ENCODE measurements around the gene PICK1. TPM values are rescaled to one million over a fixed set of nuclear protein-coding genes. Genes with fewer than 3 reads are reported as not detected.

Gene PICK1
- total RNA-seq = 10 to 100 TPM; 15.2 to 23.2 TPM

GRCh38 chr22:38056969-38057891 is at the start of gene PICK1:
Gene PICK1 (plus strand): TSS chr22:38057404. CDS start chr22:38057810, 406 bp downstream.
- Mint-ChIP-seq H3K36me3 (ENCODE audit: low read depth) (peaks cover 9% of the 10 kb centered on the region), H3K4me1 (peaks cover 8% of the 10 kb centered on the region), H3K27me3 (no peaks in the 10 kb centered on the region), H3K4me3 (peak within 1 kb of the TSS; percentile 94), H3K9me3 (no peaks in the 10 kb centered on the region), H3K27ac (peak within 1 kb of the TSS; percentile 97)
- peak; percentile 89 for ATAC-seq (replicated peaks)

- no peaks in the 10 kb centered on the region for H3K9me3 Mint-ChIP-seq
- no peak for ATAC-seq (replicated peaks)
- no peaks in the 10 kb centered on the region for H3K36me3 Mint-ChIP-seq (ENCODE audit: low read depth)
- H3K27ac Mint-ChIP-seq = no peak overlapping the region
- no peaks in the 10 kb centered on the region for H3K27me3 Mint-ChIP-seq
- H3K4me3 Mint-ChIP-seq = no peak overlapping the region
- H3K4me1 Mint-ChIP-seq = peaks cover 5% of the 10 kb centered on the region
Observed at GRCh38 chr22:38009000-38009806, 48.0 kb upstream of the PICK1 start.

- Mint-ChIP-seq H3K4me1 (peaks cover 5% of the 10 kb centered on the region), H3K36me3 (ENCODE audit: low read depth) (no peaks in the 10 kb centered on the region), H3K4me3 (no peak overlapping the region), H3K9me3 (no peaks in the 10 kb centered on the region), H3K27me3 (no peaks in the 10 kb centered on the region), H3K27ac (no peak overlapping the region)
- ATAC-seq (replicated peaks) = no peak
Observed at GRCh38 chr22:38012604-38013072, 44.6 kb upstream of the PICK1 start.

GRCh38 chr22:38014083-38014482 is 43.1 kb upstream of the PICK1 start:
- no peaks in the 10 kb centered on the region for H3K27me3 Mint-ChIP-seq
- H3K4me1 Mint-ChIP-seq = peaks cover 1% of the 10 kb centered on the region
- H3K9me3 Mint-ChIP-seq = no peaks in the 10 kb centered on the region
- H3K36me3 Mint-ChIP-seq (ENCODE audit: low read depth) = no peaks in the 10 kb centered on the region
- no peak overlapping the region for H3K4me3 Mint-ChIP-seq
- no peak overlapping the region for H3K27ac Mint-ChIP-seq
- ATAC-seq (replicated peaks) = no peak

- no peak for ATAC-seq (replicated peaks)
- H3K27ac Mint-ChIP-seq = no peak overlapping the region
- H3K4me1 Mint-ChIP-seq = no peaks in the 10 kb centered on the region
- no peaks in the 10 kb centered on the region for H3K36me3 Mint-ChIP-seq (ENCODE audit: low read depth)
- no peaks in the 10 kb centered on the region for H3K9me3 Mint-ChIP-seq
- H3K4me3 Mint-ChIP-seq = no peak overlapping the region
- no peaks in the 10 kb centered on the region for H3K27me3 Mint-ChIP-seq
Observed at GRCh38 chr22:38016182-38017151, 40.7 kb upstream of the PICK1 start.

GRCh38 chr22:38017272-38017920 is 39.8 kb upstream of the PICK1 start:
- H3K9me3 Mint-ChIP-seq = no peaks in the 10 kb centered on the region
- no peaks in the 10 kb centered on the region for H3K36me3 Mint-ChIP-seq (ENCODE audit: low read depth)
- H3K27me3 Mint-ChIP-seq = no peaks in the 10 kb centered on the region
- H3K4me3 Mint-ChIP-seq = no peak overlapping the region
- no peaks in the 10 kb centered on the region for H3K4me1 Mint-ChIP-seq
- no peak overlapping the region for H3K27ac Mint-ChIP-seq
- ATAC-seq (replicated peaks) = no peak

GRCh38 chr22:38017939-38018885 is 39.0 kb upstream of the PICK1 start:
- Mint-ChIP-seq H3K4me3 (no peak overlapping the region), H3K9me3 (no peaks in the 10 kb centered on the region), H3K4me1 (no peaks in the 10 kb centered on the region), H3K27me3 (no peaks in the 10 kb centered on the region), H3K27ac (no peak overlapping the region), H3K36me3 (ENCODE audit: low read depth) (no peaks in the 10 kb centered on the region)
- no peak for ATAC-seq (replicated peaks)

GRCh38 chr22:38018938-38019827 is 38.0 kb upstream of the PICK1 start:
- ATAC-seq (replicated peaks) = no peak
- Mint-ChIP-seq H3K4me3 (no peak overlapping the region), H3K27me3 (no peaks in the 10 kb centered on the region), H3K27ac (no peak overlapping the region), H3K36me3 (ENCODE audit: low read depth) (no peaks in the 10 kb centered on the region), H3K9me3 (no peaks in the 10 kb centered on the region), H3K4me1 (no peaks in the 10 kb centered on the region)

- Mint-ChIP-seq H3K4me1 (no peaks in the 10 kb centered on the region), H3K27me3 (no peaks in the 10 kb centered on the region), H3K4me3 (no peak overlapping the region), H3K9me3 (no peaks in the 10 kb centered on the region), H3K27ac (no peak overlapping the region), H3K36me3 (ENCODE audit: low read depth) (no peaks in the 10 kb centered on the region)
- ATAC-seq (replicated peaks) = no peak
Observed at GRCh38 chr22:38021206-38021605, 36.0 kb upstream of the PICK1 start.

GRCh38 chr22:38023045-38023444 is 34.2 kb upstream of the PICK1 start:
- Mint-ChIP-seq H3K27me3 (no peaks in the 10 kb centered on the region), H3K4me1 (no peaks in the 10 kb centered on the region), H3K4me3 (no peak overlapping the region), H3K36me3 (ENCODE audit: low read depth) (no peaks in the 10 kb centered on the region), H3K27ac (no peak overlapping the region), H3K9me3 (no peaks in the 10 kb centered on the region)
- no peak for ATAC-seq (replicated peaks)

- Mint-ChIP-seq H3K27ac (no peak overlapping the region), H3K36me3 (ENCODE audit: low read depth) (no peaks in the 10 kb centered on the region)
Observed at GRCh38 chr22:38025514-38025913, 31.7 kb upstream of the PICK1 start.

More at GRCh38 chr22:38025514-38025913, 31.7 kb upstream of the PICK1 start:
- H3K27me3 Mint-ChIP-seq = no peaks in the 10 kb centered on the region
- no peak for ATAC-seq (replicated peaks)
- H3K4me1 Mint-ChIP-seq = no peaks in the 10 kb centered on the region
- no peak overlapping the region for H3K4me3 Mint-ChIP-seq
- H3K9me3 Mint-ChIP-seq = no peaks in the 10 kb centered on the region

All from activated T-helper 17 cell treated with anti-CD3 and anti-CD28 coated beads, Interleukin-2, amount 50 U/mL, for 72 hours (primary cell).